Hepatocyte (in vitro differentiated cells): Measurements from ENCODE around the gene PSMC5. TPM values are rescaled to one million over a fixed set of nuclear protein-coding genes. Genes with fewer than 3 reads are reported as not detected.

ENCODE experiments used
- DNase-seq: peaks from one replicate; pipeline ENCODE4 v3.0.0-alpha.2; 2016; ENCODE audit warnings: low spot score
- H2AFZ ChIP-seq: fragments of 200-600 bp; sonication (generic); 2 replicates; pipeline ENCODE4 v1.6.0; 2016; ENCODE audit warnings: antibody characterized with exemption, mild to moderate bottlenecking
- H3K27ac ChIP-seq: fragments of 200-600 bp; sonication (generic); 2 replicates; pipeline ENCODE4 v1.5.1; 2016; ENCODE audit warnings: mild to moderate bottlenecking
- H3K27me3 ChIP-seq: fragments of 200-600 bp; sonication (generic); 2 replicates; pipeline ENCODE4 v1.6.1; 2016
- H3K36me3 ChIP-seq: fragments of 200-600 bp; sonication (generic); replicated peaks from 2 replicates; pipeline ENCODE4 v1.5.1; 2016; ENCODE audit warnings: low read depth; ENCODE audit not compliant: insufficient read depth
- H3K4me1 ChIP-seq: fragments of 200-600 bp; sonication (generic); 2 replicates; pipeline ENCODE4 v1.5.1; 2016; ENCODE audit warnings: mild to moderate bottlenecking, moderate library complexity; ENCODE audit not compliant: insufficient read depth
- H3K4me2 ChIP-seq: fragments of 200-600 bp; sonication (generic); 2 replicates; pipeline ENCODE4 v1.6.0; 2016
- H3K4me3 ChIP-seq: fragments of 200-600 bp; sonication (generic); 2 replicates; pipeline ENCODE4 v1.5.1; 2016; ENCODE audit warnings: mild to moderate bottlenecking
- H3K79me2 ChIP-seq: fragments of 200-600 bp; sonication (generic); 2 replicates; pipeline ENCODE4 v1.6.0; 2017; ENCODE audit warnings: mild to moderate bottlenecking
- H3K9me2 ChIP-seq: fragments of 200-600 bp; sonication (generic); replicated peaks from 2 replicates; pipeline ENCODE4 v1.6.0; 2017; ENCODE audit warnings: mild to moderate bottlenecking; ENCODE audit not compliant: insufficient read depth
- H3K9me3 ChIP-seq: fragments of 200-600 bp; sonication (generic); 2 replicates; pipeline ENCODE4 v1.5.1; 2016; ENCODE audit warnings: low read depth, mild to moderate bottlenecking
- H4K20me1 ChIP-seq: fragments of 200-600 bp; sonication (generic); 2 replicates; pipeline ENCODE4 v1.6.0; 2016; ENCODE audit warnings: mild to moderate bottlenecking; ENCODE audit not compliant: insufficient read depth, poor library complexity, severe bottlenecking
- EZH2 ChIP-seq: fragments of 200-600 bp; sonication (generic); IDR thresholded peaks from 2 replicates; pipeline ENCODE4 v1.6.1; 2016; ENCODE audit warnings: antibody characterized with exemption, mild to moderate bottlenecking, borderline replicate concordance
- EZH2phosphoT487 ChIP-seq: fragments of 200-600 bp; sonication (generic); IDR thresholded peaks from one replicate; pipeline ENCODE4 v1.6.1; 2018; ENCODE audit warnings: antibody characterized with exemption, mild to moderate bottlenecking, low read depth, moderate library complexity; ENCODE audit not compliant: unreplicated experiment, severe bottlenecking
- WGBS: methylation state at CpG from one replicate; pipeline ENCODE4 v1.1.6; 2016; ENCODE audit warnings: low lambda C conversion rate; ENCODE audit errors: missing lambda C conversion rate; 5-methylcytosine and 5-hydroxymethylcytosine counted together
- polyA plus RNA-seq: library from polyadenylated mRNA; unstranded; fragments of >200 nt; fragmentation: Nextera tagmentation; extraction: Ambion mirVana; gene quantifications from 2 replicates; pipeline ENCODE4 v1.2.1, GENCODE V29; 2016
- total RNA-seq: library from RNA; depleted of rRNA; stranded (reverse); fragments of >200 nt; gene quantifications from 2 replicates; pipeline ENCODE4 v1.2.3, GENCODE V29; 2014
- TF ChIP-seq, protein P1 (sequence below): fragments of 200-600 bp; sonication (generic); IDR thresholded peaks from 2 replicates; pipeline ENCODE4 v1.5.1; 2016; ENCODE audit warnings: antibody characterized with exemption, mild to moderate bottlenecking; ENCODE audit not compliant: poor library complexity

The PSMC5 gene
- total and polyA plus RNA-seq, 2 experiments from 2014 or later, result 46.6 to 132 TPM

DNA sequence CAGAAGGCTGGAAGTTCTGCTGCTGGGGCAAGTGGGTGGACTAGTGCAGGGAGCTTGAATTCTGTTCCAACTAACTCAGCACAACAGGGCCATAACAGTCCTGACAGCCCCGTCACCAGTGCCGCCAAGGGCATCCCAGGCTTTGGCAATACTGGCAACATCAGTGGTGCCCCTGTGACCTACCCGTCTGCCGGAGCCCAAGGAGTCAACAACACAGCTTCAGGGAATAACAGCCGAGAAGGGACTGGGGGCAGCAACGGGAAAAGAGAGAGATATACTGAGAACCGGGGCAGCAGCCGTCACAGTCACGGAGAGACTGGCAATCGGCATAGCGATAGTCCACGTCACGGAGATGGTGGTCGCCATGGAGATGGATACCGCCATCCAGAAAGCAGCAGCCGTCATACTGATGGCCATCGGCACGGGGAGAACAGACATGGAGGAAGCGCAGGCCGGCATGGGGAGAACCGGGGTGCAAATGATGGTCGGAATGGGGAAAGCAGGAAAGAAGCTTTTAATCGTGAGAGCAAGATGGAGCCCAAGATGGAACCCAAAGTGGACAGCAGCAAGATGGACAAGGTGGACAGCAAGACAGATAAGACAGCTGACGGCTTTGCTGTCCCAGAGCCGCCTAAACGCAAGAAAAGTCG is 9.4 kb upstream of the PSMC5 start:
- Histone ChIP-seq H2AFZ (no peak overlapping the region), H3K4me3 (no peak overlapping the region), H3K4me2 (no peak overlapping the region), H3K9me3 (no peaks in the 10 kb centered on the region), H3K79me2 (no peaks in the 10 kb centered on the region), H3K36me3 (no peaks in the 10 kb centered on the region), H3K27me3 (no peaks in the 10 kb centered on the region), H4K20me1 (no peaks in the 10 kb centered on the region), H3K4me1 (no peaks in the 10 kb centered on the region), H3K27ac (no peak overlapping the region), H3K9me2 (no peaks in the 10 kb centered on the region)
- no peak for DNase-seq
- no peak for TF ChIP-seq EZH2
- 96% methylated on average over 27 of the region's 27 CpGs for WGBS

DNA sequence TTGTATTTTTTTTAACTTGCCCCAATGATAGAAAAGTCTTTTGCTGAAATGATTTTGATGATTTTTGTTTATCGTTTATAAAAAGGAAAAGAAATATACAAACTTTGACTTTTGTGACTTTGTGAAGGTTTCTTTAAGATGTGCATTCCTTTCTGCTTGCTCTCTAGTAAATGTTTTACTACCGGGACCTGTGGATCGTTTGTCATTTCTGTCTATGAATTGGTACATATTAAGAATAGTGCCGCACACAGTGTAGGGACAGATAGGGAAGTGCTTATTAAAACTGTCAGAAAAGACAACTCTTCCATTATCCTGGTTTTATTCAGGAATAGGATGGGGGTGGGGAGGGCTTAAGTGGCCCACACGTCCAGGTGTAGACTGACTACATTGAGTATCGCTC is 8.1 kb upstream of the PSMC5 start:
- H3K27me3 ChIP-seq, result no peaks in the 10 kb centered on the region
- no peaks in the 10 kb centered on the region for H4K20me1 ChIP-seq
- H3K4me3 ChIP-seq, result no peak overlapping the region
- H3K9me3 ChIP-seq, result no peaks in the 10 kb centered on the region
- DNase-seq, result no peak
- H2AFZ ChIP-seq, result no peak overlapping the region
- H3K36me3 ChIP-seq, result no peaks in the 10 kb centered on the region
- H3K27ac ChIP-seq, result no peak overlapping the region
- WGBS, result 75% methylated on average over 6 of the region's 6 CpGs
- H3K79me2 ChIP-seq, result peaks cover 2% of the 10 kb centered on the region
- H3K4me1 ChIP-seq, result no peaks in the 10 kb centered on the region
- H3K9me2 ChIP-seq, result no peaks in the 10 kb centered on the region
- H3K4me2 ChIP-seq, result no peak overlapping the region
- no peak for TF ChIP-seq EZH2
- TF ChIP-seq, protein P1, sequence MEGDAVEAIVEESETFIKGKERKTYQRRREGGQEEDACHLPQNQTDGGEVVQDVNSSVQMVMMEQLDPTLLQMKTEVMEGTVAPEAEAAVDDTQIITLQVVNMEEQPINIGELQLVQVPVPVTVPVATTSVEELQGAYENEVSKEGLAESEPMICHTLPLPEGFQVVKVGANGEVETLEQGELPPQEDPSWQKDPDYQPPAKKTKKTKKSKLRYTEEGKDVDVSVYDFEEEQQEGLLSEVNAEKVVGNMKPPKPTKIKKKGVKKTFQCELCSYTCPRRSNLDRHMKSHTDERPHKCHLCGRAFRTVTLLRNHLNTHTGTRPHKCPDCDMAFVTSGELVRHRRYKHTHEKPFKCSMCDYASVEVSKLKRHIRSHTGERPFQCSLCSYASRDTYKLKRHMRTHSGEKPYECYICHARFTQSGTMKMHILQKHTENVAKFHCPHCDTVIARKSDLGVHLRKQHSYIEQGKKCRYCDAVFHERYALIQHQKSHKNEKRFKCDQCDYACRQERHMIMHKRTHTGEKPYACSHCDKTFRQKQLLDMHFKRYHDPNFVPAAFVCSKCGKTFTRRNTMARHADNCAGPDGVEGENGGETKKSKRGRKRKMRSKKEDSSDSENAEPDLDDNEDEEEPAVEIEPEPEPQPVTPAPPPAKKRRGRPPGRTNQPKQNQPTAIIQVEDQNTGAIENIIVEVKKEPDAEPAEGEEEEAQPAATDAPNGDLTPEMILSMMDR, result no peak
- no peak for TF ChIP-seq EZH2phosphoT487

DNA sequence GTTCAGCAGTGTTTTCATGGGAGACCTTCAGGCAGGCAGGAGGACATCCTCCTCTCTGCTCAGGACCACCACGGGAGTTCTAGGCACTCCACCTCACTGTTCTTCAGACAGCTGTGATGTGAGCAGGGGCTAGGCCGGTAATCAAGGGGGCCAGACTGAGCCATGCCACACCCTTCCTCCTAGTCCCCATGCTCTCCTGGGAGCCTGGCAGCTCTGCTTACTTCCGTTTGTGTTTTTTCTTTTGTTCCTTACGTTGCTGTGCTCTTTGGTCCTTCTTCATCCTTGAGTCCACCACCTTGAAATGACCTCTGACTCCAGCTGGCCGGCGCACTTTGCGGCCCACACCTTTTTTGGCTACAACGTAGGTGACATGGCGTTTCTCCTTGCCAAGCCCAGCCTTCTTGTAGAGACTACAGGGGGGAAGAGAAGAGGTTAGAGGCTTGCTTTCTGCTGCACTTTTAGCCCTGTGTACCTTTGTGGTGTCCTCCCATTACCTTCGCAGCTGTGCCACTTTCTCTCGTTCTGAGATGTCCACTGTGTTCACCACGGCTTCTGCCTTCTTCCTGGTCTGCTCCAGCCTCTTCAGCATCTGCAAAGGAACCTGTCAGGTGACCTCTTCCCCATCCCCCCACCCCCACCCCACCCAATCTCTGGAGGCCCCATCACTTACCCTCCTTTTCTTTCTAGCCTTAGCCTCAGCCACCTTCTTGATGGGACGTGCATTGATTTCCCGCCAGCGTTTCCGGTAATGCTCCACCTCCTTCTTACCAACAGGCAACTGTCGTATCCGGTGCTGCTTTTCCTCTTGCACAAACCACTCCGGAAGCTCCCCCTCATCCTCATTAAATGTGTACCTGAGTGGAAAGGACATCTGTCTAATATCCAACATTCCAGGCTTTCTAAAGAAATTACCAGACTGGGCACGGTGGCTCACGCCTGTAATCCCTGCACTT is 7.4 kb upstream of the PSMC5 start:
- Histone ChIP-seq H4K20me1 (no peaks in the 10 kb centered on the region), H3K79me2 (peaks cover 8% of the 10 kb centered on the region)

More for the DNA sequence above, 7.4 kb upstream of the PSMC5 start:
- Histone ChIP-seq H3K4me1 (no peaks in the 10 kb centered on the region), H3K4me2 (no peak overlapping the region), H3K4me3 (no peak overlapping the region), H3K27ac (no peak overlapping the region), H2AFZ (no peak overlapping the region), H3K27me3 (no peaks in the 10 kb centered on the region), H3K36me3 (no peaks in the 10 kb centered on the region), H3K9me2 (no peaks in the 10 kb centered on the region), H3K9me3 (no peaks in the 10 kb centered on the region)
- TF ChIP-seq EZH2phosphoT487, result no peak
- TF ChIP-seq, protein P1, result no peak
- no peak for TF ChIP-seq EZH2
- DNase-seq, result no peak
- WGBS, result 91% methylated on average over 21 of the region's 21 CpGs
